ENCODE results near the gene COL16A1.

The COL16A1 gene

DNA sequence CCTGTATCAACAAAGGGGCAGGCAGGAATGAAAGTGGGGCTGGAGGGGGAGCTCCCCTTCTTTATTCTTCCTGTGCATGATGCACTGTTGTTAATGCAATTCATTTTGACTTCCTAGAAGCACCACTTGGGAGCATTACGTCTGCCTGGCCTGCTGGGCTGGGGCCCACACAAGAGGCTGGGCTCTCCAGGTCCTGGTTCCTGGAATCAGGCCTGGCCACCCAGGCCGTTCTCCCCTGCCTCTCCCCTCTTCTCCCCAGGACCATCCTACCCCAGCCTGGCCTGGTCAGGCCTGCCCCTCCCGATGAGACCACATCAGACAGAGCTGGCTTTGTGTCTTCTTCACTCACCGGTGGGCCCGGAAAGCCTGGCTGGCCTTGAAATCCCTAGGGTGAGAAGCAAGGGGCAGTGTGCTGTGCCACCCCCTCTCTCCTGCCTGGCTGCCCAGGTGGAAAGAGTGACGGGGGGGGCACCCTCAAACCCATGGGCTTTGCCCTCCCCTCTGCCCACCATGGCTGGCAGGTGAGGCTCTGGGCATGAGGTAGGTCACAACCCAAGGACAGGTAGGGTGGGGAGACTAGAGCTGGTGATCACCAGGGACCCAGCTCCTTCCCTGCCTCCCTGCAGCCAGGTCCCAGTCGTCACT, 38.5 kb downstream of the COL16A1 start:
- no peak for DNase-seq (ENCODE audit: low read depth in 2 of 2)

DNA sequence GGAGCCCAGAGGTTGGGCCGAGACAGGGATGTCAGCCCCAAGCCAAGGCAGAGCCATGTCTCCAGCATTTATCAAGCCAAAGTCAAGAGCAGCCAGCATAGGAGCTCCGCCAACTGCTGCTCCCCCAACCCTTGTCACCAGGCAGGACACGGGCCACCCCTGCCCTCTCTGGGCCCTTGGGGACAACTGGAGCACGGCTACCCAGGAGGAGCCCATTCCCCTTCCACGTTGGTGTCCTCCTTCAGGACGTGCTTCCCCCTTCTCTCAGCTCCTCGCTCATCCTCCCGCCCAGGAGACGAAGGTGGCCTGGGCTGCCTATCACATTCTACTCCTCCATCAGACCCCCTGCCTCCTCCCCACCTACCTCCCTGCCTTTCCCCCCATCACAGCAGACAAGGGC, 39.3 kb downstream of the COL16A1 start:
- no peak for DNase-seq (ENCODE audit: low read depth in 2 of 2)

DNA sequence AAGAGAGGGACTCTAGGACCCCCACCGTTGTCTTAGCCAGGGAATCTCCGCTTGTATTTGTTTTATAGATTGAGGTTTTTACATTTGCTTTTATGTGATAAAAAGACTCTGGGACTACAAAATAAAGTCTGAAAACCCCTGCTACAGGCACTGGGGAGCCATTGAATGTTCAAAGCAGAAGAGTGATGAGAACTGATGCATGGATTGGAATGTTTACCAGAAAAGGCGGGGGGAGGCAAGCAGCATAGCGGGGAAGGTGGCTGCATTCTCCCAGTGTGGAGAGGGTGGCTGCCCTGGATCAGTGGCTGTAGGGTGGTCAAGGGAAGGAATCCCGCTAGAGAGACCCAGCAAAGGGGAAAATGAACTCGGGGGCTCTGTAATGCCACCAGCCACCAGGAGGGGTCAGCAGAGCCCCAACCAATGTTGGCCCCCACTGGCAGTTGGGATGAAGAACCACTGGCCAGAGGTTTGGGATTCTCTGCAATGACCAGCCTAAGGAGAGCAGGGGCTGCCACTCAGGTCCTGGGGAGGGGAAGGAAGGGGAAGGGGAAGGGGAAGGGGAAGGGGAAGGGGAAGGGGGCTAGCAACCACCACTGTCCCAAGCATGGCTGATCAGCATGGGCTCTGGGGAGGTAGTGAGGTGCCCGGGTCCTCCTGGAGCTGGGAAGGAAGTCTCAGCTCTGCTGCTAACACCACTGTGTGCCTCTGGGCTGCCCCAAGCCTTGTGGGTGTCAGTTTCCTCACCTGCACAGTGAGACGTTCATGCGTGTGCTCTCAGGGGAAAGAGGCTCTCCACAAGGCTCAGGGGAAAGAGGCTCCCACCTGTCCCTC, 40.0 kb downstream of the COL16A1 start:
- peak; percentile 41 to 49 for DNase-seq (ENCODE audit: low read depth in 2 of 2)

GRCh38 chr1:31662463-31662862, 41.4 kb downstream of the COL16A1 start:
- DNase-seq (ENCODE audit: low read depth in 2 of 2) = no peak

GRCh38 chr1:31661856-31662255, 42.0 kb downstream of the COL16A1 start:
- no peak for DNase-seq (ENCODE audit: low read depth in 2 of 2)

GRCh38 chr1:31660871-31661455, 42.9 kb downstream of the COL16A1 start:
- DNase-seq (ENCODE audit: low read depth in 2 of 2) = no peak

DNA sequence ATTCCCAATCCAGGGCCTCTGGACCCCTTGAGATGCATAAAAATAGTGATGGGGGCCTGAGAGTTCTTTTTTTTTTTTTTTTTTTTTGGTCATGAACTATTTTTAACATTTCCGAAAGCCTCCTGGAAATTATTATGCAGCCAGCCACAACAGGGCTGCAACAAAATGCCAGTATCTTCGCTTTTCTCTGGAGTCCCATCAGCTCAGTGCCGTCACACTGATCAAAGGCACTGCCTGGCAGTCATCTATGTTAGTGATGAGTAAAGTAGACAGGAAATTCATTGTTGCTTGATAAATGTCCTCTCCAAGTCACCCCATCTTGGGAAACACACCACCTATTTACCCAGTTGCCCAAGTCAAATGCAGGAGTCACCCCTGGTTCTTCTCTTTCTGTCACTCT, 43.9 kb downstream of the COL16A1 start:
- DNase-seq (ENCODE audit: low read depth in 2 of 2) = no peak

- no peak for DNase-seq (ENCODE audit: low read depth in 2 of 2)
These were observed 45.1 kb downstream of the COL16A1 start for GRCh38 chr1:31658721-31659120.

GRCh38 chr1:31657972-31658510, 45.8 kb downstream of the COL16A1 start:
- DNase-seq (ENCODE audit: low read depth in 2 of 2) = no peak

GRCh38 chr1:31657020-31657804, 46.6 kb downstream of the COL16A1 start:
- no peak for DNase-seq (ENCODE audit: low read depth in 2 of 2)

GRCh38 chr1:31655756-31656155, 48.1 kb downstream of the COL16A1 start:
- no peak for DNase-seq (ENCODE audit: low read depth in 2 of 2)

- no peak for DNase-seq (ENCODE audit: low read depth in 2 of 2)
These were observed 48.7 kb downstream of the COL16A1 start for GRCh38 chr1:31655104-31655503.

DNA sequence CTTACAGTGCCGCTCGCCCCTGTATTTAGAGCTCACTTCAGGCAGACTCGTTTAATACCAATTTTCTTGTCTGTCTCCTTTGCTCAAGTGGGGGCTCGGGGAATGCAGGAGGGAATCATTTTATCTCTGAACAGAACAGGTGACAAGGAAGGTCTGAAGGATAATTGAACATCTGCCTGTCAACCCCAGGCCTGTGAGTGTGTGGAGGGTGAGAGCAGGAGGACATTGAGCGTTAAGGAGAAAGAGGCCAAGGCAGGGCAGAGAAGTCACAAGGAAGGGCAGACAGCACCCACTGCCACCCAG, 49.4 kb downstream of the COL16A1 start:
- DNase-seq (ENCODE audit: low read depth in 2 of 2) = no peak

DNA sequence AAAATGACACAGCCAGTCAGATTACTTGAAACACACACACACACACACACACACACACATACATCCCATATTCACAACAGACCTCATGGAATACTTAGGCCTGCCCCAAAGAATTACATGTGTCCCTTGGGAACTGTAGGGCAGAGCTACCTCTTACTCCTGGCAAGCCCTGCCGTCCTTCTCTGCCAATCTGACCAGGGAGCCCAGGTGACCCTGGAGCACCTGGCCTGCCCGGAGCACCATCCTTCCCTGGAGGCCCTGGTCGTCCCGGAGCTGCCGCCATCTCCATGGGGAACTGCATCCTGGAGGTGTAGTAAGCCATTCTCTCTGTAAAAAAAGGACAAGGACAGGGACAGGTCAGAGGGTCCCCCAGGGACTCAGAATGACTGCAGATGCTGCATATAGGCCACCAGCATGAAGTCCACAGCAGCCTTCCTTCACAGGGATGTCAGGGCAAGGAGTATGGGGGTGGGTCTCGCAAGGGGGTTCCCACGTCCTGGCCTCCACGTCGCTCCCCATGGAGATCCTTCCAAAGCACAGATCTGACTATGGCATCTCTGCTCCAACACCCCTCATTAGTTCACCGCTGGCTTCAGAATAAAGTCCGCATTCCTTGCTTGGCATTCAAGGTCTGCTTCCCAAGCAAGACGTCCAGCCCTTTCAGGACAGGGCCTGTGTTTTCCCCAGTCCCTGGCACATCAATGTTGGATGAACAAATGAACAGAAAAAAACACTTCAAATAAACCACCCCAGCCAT, 49.9 kb downstream of the COL16A1 start:
- DNase-seq (ENCODE audit: low read depth in 2 of 2) = no peak

GRCh38 chr1:31652891-31653499, 50.8 kb downstream of the COL16A1 start:
- DNase-seq (ENCODE audit: low read depth in 2 of 2) = no peak

DNA sequence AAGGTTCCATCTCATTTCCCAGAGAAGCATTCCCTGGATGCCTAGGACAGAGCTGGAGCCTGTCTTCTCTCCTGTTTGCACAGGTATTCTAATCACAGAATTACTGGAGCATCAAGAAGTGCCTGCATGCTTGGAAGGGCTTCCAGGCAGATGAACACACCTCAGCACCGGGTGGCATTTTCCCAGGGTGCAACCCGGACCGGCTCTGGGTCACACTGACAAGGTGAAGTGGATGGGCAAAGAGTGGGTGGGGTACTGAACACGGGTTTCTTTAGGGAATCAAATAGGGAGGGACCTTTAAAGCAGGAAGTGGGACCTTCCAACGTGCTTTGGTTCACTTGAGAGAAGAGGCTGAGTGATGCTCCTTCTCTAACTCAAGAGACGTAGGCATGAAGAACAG, 52.1 kb downstream of the COL16A1 start:
- no peak for DNase-seq (ENCODE audit: low read depth in 2 of 2)

GRCh38 chr1:31651089-31651420, 52.8 kb downstream of the COL16A1 start:
- no peak for DNase-seq (ENCODE audit: low read depth in 2 of 2)

DNA sequence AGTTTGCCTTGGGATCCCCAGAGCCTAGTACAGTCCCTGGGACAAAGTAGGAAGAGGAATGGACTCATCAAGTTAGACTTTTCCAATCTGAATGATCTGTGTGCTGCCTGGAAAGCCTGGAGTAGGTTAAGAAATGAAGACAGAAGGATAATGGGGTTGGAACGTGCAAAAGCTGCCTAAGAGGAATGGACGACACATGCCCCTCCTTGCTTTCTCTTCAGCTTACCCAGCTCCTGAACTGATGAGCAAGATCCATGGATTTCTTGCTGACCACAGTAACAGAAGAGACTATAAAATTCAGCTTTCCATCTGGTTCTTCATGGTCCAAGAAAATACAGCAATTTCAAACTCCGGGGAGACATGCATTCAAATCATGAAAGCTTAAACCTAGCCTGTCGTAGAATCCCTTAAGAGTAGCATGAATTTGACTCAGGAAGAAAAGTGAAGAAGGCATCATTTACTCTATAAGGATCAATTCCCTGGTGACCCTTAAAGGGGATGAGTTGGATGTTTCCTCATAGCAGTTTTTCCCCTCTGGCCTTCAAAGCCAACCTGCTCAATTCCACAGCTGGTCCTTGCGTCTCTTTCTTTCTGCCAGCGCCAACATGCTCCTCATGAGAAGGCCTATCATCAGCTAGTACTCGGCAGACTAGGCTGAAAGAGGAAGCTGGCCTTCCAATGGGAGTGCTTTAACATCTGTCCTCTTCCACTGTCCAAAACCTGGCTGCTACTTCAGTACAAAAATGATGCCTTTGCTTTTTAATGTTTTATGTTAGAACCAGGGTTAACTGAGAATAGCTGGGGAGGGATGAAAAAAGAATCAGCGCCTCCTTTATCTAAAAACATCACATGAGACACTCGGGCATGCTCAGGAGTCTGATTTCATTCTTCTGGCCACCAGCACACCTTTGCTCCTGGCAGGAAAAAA, 53.4 kb downstream of the COL16A1 start:
- DNase-seq (ENCODE audit: low read depth in 2 of 2) = no peak

DNA sequence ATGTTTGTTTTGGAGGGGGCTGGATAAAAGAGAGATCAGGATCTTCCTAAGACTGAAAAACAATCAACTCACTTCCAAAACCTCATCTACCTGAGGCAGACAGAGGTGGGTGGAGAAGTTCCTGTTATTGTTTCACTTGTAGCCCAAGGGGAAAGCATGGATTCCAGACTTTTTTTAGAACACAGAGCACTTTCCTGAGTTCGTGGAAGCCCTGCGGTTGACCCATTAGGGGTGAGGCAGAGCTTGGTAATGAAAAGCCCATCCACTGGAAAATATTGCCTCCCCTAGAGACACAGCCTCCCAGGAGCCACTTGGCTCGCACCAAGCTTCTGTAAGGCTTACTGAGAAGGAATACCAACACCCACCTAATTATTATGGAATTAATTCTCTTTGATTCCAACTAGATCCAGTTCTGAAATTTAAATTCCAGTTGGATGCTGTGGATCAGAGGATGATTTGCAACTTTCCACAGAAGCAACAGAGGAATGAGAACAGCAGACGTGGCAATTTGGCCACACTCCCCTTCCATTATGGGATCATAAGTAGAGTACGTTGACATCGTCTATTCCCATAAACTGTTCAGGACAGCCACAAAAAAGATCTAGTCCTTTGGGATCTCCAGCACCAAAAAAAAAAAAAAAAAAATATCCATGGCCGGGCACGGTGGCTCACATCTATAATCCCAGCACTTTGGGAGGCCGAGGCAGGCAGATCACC, 55.0 kb downstream of the COL16A1 start:
- no peak for DNase-seq (ENCODE audit: low read depth in 2 of 2)
